ENCODE data around the gene THEMIS.
"Not testable (repeated sequence)": the region's sequence is repeated elsewhere in the genome, so short reads cannot be mapped to it uniquely, and the experiment has no call there.

The THEMIS gene

DNA sequence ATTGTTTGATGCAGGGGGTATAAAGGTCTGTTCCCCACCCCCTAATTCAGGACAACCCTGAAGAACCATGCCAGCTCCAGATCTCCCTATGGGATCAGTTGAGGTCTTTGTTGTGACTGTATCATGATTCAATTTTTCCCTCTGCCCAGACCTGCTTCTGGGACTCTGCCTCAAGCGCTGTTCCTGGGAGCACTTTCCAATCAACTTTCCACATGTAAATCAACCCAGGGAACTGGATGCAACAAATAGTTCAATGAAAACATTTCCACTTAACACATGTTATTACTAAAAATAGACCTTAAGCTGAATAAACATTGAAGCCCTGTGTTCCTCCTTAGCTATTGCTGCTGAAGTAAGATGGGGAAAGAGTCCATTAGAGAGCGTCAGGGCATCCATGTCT is 184.4 kb downstream of the THEMIS start:
- no peak for DNase-seq

DNA sequence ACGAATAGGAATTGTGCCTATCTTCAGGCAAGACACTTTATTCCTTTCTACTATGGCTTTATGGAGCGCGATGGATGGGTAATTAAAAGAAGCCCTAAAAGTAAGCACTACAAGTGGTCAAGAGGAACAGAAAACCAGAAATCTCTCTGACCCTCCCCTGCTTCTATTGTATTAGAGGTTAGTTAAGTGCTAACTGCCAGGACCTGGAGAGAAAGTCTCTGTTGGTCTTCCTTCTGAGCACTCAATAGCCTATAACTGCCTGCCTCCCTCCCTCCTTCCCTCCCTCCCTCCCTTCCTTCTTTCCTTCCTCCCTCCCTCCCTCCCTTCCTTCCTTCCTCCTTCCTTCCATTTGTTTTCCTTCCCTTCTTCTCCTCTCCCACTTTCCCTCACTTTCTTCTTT is 190.2 kb downstream of the THEMIS start:
- DNase-seq, result no peak

DNA sequence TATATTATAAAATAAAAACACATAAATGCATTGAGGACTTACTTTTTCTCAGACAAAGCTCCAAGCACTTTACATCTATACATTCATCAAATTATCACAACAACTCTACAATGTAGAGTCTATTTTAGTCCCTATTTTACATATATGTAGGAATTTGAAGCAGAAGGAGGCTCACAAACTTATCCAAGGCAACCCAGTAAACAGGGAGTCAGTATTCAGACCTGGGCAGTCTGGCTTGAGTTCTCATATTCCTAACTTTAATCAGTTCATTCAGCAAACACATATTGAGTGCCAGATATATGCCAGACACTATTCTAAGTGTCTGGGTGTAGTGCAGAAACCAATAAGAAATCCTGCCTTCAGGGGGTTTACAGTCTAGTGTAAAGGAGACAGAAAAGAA is 194.6 kb downstream of the THEMIS start:
- no peak for DNase-seq

DNA sequence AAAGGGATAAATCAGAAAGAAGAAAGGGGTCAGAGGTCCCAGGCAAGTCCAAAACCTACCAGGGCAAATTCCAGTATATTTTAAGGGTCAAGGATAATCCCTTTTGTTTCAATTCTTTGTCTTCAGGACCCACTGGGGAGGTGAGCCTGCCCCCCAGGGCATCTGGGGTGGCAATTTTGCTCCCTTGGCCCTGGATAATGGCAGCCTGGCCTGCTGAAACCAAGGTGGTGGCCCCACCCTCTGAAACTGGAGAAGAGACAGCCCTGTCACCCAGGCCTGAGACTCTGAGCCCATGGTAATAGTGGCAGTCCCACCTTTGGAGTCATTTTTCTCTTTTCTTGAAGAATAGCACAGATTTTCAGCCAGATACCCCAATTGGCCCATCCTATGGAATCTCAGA is 205.8 kb downstream of the THEMIS start:
- no peak for DNase-seq

DNA sequence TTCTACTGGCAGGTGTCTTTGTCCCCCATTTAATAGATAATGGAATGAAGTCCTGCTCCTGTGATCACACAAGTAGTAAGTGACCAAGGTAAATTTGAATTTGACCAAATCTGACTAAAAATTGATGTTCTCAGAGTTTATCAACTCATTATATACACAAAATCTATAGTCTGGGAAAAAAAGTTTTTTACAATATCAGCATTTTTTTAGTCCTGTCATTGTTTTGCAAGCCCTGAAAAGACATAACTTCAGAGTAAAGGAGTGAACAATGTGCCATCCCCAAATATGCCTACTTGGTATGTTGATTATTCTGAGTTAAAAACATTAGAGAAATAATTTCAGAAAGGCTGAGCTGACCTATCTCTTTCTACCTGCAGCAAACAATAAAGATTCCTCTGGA is 209.7 kb downstream of the THEMIS start:
- DNase-seq, result no peak

DNA sequence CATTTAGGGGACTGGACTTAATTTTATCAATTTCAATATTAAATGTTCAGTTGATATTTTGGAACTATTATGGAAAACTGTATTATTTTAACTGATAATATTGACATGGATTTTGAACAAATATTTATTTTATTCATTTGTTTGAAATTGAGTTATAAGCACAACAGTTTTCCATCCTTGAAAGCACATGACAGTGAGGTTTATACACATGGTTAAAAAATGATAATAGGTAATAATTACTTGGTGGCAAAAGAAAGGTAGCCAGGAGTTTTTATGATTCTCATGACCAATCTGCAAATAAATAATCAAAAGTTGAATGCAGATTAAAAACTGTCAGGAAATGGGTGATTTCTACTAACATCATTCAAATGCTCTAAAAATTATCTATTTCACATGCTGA is 210.3 kb downstream of the THEMIS start:
- DNase-seq, result no peak

DNA sequence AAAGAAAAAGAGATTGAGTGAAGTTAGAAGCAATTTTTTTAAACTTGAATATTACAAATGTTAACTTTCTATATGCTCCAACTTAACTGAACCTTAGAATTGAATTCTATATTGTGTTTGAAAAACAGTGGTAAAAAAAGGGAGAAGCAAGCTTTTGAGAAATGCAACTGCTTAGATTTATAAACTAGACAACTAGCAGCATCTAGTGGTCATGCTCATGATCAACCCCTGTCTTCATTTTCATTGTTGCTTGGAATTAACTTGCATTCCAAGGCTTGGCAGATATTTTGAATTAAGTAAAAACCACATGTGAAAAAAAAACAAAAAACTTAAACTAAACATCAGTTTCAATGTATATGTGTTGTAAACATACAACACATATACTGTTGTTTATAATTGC is 210.8 kb downstream of the THEMIS start:
- no peak for DNase-seq

DNA sequence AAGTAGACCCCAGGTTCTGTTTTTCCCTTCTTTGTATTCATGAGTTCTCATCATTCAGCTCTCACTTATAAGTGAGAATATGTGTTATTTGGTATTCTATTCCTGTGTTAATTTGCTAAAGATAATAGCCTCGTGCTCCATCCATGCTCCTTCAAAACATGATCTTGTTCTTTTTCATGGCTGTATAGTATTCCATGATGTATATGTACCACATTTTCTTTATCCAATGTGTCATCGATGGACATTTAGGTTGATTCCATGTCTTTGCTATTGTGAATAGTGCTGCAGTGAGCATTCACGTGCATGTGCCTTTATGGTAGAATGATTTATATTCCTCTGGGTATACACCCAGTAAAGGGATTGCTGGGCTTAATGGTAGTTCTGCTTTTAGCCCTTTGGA is 213.4 kb downstream of the THEMIS start:
- not testable (repeated sequence) for DNase-seq

DNA sequence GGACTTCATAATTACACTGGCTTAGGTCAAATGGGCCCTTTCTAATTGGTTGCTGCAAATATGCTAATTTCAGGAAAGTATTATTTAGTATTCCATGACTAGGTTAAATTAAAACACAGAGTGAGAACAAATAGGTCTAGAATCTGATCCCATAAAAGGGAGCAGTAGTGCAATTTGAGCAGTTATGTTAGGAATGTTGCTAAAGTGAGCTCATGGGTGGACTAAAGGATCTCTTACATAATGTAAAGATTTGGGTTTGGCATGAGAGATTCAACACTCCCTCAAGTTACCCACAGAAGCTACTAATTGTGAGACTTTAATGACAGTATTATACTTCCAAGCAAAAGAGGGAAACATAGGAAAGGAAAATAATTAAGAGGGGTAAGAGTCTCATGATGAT is 214.8 kb downstream of the THEMIS start:
- no peak for DNase-seq

DNA sequence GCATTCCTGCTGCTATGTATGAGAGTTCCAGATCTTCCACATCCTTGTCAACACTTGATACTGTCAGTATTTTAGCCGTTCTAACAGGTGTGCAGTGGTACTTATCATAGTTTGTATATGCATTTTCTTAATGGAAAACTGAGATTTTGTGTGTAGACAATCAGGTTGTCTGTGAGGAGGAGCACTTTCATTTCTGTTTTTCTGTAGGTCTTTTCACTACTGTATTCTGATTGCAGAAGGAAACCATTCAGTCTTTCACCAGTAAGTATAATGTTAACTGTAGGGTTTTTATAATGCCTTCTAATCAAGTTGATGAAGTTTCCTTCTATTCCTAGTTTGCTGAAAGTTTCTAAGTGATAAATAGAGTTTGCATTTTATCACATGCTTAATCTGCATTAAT is 216.4 kb downstream of the THEMIS start:
- no peak for DNase-seq
